Measurements from ENCODE around the gene C4orf36.

C4orf36 gene, protein sequence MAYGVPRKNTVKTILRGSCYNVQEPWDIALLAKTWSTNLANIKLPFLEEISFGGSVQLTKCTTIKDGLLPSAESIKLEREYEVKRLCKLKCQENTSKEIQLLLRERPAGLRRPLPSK

DNA sequence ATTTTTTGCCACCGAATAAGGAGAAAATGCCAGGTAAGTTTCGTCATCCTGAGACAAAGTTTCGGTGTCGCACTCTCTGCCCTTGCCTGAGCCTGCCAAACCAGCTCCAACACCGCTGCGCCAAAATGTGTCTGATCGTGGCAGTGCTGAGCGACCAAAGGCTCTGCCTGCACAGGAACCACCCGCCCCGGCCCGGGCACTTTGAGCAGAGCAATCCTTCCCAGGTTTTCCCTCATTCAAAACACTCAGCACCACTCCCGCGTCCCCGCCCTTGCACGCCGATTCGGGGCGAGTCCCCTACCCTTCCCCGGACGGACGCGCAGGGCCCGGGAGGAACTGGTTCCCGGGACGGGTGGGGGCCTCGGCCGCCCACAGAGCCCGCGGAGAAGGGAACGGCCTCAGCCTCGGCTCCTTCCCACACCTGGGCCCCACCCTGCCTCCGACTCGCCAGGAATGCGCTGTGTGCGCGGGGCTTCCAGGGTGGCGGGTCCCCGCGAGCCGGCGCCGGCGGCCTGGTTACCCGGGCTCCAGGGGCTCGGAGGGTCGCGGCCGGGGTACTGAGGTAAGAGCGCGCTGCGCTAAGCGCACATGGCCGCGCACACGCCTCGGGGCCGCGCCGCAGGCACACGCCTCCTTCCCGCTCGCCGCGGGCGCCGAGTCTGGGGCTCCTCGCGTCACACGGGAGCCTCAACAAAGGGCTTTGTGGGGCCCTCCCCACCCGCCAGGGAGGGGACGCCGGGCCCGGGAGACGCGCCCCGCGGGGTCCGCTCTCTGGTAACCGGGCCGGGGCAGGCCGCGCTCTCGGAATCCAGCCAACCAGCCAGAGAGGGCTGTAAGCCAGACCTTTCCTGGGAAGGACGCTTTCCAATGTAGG is at the start of gene C4orf36:
Gene C4orf36 (minus strand): TSS at position 661 of the 874 bp plus-strand sequence. CDS start 902 bp downstream, outside the sequence.
- DNase-seq: peak; percentile 47 to 91 (median 72)
- intact Hi-C loops (cut with DNase I): loop anchor here (10.0 kb wide), 1 partner anchor 367 kb away; no protein-coding TSS in a partner anchor

DNA sequence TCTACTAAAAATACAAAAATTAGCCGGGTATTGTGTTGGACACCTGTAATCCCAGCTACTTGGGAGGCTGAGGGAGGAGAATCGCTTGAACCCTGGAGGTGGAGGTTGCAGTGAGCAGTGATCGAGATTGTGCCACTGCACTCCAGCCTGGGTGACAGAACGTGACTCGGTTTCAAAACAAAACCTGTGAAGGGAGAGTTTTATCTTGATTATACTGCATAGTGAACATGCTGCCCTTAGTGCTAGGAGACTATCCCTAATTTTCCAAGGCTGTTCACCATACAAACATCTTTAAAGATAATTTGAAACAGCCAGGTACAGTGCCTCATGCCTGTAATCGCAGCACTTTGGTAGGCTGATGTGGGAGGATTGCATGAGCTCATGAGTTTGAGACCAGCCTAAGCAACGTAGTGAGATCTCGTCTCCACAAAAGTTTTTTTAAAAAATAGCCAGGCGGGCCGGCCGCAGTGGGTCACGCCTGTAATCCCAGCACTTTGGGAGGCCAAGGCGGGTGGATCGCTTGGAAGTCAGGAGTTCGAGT is 48.8 kb upstream of the C4orf36 start:
- no peak for DNase-seq
- intact Hi-C loops (cut with DNase I): no loop called here

DNA sequence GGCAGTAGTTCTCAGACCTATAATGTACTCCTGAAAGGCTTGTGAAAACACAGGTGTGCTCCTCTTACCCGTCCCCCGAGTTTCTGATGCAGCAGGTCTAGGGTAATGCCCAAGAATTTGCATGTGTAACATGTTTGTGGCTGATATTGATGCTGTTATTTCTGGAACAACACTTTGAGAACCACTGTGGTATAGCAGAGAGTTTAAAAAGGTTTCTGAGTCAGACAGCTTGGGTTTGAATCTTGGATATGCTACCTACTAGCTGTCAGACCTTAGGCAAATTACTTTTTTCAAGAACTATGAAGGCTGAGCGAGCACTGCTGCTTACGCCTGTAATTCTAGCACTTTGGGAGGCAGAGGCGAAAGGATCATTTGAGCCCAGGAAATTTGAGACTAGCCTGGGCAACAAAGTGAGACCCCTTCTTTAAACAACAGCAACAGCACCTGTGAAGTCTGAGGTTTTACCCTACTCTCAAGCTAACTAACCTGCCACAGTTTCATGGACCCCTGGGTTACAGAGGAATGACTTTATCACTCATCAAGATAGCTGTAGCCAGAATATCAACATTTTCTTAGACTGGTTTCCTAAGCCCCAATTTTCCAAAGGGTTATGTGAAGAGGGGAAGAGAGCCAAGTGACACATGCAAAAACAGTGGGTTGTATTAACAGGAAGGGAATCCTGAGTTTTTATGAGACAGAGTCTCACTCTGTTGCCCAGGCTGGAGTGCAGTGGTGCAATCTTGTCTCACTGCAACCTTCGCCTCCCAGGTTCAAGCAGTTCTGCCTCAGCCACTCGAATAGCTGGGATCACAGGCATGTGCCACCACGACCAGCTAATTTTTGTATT is 47.7 kb upstream of the C4orf36 start:
- intact Hi-C loops (cut with DNase I): no loop called here
- DNase-seq: peak in 2 of 42 donors; percentile 17 to 27

DNA sequence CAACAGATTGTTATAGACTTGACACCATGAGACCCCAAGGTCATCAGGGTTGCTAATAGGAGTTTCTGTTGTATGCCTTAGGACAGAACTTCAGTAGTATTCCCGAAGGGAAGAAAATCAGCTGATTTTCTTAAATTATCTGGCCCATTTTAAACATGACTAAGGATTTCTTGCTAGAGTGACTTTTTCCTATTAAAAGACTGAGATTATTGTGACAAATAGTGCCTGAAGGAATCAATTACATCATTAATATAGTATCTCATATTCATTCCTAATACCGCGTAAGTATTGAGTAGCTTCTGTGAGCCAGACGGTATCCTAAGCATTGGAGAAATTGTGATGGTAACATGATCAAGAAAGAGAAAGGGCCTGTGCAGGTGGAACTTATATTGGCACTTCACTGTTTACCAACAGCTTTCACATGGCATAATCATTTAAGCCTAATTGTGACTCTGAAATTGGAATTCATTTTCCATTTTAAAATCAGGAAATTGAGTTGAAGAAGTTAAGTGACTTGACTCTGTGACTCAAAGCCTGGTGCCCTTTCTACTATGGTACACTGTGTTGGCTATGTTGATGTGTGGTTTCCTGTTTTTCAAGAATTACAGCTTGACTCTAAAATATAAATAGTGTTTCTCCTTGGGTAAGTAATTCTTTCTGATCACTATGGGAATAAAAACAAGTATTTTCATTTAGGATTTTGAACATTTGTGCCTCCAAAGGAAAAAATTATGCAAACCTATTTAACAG is 46.7 kb upstream of the C4orf36 start:
- intact Hi-C loops (cut with DNase I): no loop called here
- no peak for DNase-seq

DNA sequence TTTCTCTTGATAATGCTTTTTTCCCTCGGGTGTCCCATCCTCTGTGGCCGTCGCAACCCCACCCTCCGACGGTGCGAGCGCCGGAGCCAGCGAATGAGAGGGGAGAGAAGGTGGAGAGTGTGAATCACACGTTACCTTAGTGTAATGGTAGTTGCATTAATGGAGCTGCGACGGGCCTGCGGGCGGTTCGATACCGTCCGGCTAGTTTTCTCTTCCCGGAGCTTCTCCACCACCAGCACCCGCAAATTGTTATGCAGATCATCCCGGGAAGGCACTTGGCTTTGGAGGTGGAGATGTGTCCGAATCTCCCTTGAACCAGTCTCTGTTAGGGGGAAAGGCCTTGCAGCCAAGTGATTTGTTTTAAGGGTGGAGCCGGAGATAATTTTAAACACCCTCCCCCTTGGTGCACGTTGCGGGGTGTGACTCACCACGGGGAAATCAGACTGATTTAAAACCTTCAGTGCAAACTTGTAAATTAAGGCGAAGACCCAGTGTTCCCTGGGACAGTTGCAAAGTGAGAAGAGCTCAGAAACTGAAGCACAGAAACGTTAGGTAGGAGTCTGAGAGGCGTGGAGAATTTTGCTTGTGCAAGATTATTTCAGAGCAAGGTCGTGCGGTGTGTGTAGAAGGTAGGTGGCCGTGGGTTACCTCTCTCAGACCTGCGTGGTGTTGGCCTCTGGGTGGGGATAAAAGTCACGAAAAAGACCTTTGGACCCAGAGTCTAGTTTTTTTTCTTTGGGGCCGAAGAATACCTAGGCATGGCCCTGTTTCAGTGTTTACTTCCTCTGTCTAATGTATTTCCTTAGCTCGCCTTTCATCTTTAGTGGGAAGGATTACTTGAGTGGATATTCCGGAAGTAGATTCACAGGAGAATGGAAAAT is 43.9 kb upstream of the C4orf36 start:
- intact Hi-C loops (cut with DNase I): loop anchor here (2.0 kb wide), 1 partner anchor 71 kb away; no protein-coding TSS in a partner anchor

DNA sequence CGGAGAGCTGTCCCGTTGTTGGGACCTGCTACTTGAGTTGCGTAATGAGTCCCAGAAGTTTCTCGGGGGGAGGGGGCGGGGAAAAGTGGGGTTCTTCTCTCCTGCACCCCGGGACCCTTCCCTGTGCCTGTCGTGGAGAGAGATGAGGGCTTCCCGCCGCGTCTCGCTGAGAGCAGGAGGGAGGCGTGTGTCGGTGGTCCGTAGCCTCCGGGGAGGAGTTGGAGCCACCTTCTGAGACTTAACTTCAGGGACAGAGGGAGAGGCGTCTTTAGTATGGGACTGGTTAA is 43.3 kb upstream of the C4orf36 start:
- peak in 15 of 42 donors; percentile 1 to 46 (median 18) for DNase-seq
- intact Hi-C loops (cut with DNase I): loop anchor here (2.0 kb wide), 1 partner anchor 71 kb away; no protein-coding TSS in a partner anchor

More for the DNA sequence above, 43.9 kb upstream of the C4orf36 start:
- peak; percentile 17 to 79 (median 48) for DNase-seq

DNA sequence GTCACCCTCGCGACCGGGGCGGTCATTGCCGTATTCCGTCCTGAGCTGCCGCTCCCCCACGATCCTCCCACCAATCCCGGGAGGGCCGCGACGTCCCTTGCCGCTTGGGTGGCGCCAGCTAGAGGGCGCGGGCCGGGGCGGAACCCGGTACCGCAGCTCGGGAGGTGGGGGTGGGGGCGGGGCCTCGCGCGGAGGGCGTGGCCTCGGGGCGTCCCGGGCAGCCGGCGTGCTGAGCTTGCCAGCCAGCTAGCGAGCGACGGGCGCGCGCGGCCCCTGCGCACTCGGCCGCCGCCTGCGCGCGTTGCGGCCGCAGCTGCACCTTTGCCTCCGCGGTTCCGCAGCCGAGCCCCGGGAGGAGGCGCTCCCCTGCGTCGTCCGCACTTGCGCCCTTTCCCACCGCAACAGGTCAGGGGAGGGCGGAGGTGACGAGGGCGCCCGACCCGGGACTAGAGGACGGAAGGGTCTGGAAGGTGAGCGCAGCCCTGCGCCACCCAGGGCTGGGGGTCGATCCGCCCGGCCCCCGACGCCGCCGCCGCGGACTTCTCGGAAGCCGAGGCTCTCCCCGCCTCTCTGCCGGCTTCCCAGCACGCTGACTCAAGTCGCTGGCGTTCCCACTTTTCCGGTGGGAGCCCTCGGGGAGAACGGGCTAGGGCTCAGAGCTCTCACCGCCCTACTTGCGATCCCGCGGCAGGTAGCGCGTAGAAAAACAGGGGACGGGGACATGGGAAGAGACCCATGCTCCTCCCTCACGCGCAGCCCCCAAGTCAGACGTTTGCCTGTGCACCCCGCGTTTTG is 42.7 kb upstream of the C4orf36 start, which contains the start of gene AFF1:
Gene AFF1 (plus strand): TSS at position 241 of the 795 bp plus-strand sequence. CDS start 13,523 bp downstream, outside the sequence.
- DNase-seq: peak; percentile 77 to 96 (median 93)
- intact Hi-C loops (cut with DNase I): loop anchor here (2.0 to 5.0 kb wide), 3 partner anchors 72 to 287 kb away; partner anchors contain the start of gene KLHL8

DNA sequence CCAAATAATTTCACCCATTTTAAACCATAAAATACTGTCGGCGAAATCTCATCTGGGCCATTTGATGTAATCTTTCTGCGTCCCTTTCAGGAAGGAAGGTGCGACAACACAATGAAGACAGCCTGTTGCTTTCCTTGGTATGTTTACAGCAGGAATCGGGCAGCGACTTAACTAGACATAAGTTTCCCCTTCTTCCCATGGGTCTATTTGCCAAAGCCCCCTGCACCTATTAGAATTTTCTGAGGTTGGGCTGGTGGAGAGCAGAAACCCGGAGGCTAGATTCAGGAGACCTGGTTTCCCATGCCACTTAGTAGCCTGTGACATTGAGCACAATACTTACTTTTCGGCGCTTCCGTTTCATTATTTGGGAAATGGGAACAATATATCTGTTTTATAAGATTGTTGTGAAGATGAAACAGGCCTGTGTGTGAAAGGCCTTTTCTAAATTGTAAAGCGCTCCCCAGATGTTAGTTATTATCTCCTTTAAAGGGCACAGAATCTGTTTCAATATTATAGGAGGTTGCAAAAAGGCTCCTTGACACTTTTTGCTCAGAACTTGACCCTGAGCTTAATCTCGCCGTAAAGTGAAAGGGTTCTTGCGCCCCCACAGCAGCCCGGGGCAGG is 42.0 kb upstream of the C4orf36 start:
- intact Hi-C loops (cut with DNase I): loop anchor here (2.0 to 5.0 kb wide), 3 partner anchors 73 to 288 kb away; partner anchors contain the start of gene KLHL8

DNA sequence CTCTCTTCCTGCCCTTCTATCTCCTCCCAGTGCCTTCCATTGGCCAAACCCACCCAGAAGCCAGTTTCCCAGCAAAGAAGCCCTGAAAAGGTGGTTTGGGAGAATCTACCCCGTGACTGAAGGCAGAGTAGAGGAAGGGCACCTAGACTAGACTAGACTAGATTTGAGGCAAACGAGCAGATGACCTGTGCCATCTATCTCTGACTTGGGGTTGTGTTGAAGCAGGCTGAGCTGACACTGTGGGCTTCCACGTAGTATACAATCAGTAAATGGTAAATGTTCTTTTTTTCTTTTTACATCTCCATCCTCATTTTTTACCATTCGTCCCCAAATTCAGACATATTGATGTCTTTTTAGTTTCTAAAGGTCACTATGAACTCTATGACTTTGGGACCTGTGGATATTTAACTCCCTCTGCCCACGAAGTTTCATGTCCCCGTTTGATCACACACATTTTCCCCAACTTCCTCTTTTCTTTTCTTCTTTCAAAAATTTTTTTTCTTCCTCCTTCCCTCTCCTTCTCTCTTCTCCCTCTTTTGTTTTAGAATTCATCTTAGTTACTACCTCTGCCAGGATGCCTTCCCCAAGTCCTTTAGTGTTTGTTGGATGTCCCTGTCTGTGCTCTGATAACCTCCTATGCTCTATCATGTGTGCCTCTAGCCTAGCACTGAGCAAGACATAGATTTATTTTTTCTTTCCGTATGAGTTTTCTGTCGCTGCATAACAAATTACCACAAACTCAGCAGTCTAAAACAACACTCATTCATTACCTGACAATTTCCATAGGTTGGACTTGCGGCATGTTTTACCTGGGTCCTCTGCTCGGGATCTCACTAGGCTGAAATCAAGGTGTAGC is 36.4 kb upstream of the C4orf36 start:
- intact Hi-C loops (cut with DNase I): no loop called here
- no peak for DNase-seq

More for the DNA sequence above, 42.0 kb upstream of the C4orf36 start:
- DNase-seq: peak in 5 of 42 donors; percentile 12 to 24 (median 16)

DNA sequence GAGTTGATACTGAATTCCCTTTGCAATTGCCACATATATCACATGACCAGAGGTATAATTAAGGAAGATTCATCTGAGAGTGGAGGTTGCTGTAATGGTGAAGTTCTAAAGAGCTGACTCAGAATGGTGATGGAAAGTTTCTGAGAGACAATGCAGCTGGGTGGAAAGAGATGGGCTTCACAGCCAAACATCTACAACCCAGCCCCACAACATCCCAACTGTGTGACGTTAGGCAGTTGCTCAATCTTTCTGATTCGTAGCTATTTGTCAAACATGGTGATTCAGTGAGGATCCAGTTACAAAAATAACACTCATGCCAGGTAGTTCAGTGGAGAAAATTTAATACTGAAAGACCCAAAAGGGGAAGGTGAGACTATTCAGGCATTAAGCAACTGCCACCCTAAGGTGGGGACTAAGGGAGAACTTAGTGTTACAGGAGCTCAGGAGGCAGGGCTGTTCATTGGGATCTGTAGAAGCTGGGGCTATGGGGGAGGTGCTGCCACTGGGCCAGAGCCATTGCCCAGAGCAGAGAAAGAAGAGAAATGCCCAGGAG is 35.7 kb upstream of the C4orf36 start:
- no peak for DNase-seq
- intact Hi-C loops (cut with DNase I): no loop called here

DNA sequence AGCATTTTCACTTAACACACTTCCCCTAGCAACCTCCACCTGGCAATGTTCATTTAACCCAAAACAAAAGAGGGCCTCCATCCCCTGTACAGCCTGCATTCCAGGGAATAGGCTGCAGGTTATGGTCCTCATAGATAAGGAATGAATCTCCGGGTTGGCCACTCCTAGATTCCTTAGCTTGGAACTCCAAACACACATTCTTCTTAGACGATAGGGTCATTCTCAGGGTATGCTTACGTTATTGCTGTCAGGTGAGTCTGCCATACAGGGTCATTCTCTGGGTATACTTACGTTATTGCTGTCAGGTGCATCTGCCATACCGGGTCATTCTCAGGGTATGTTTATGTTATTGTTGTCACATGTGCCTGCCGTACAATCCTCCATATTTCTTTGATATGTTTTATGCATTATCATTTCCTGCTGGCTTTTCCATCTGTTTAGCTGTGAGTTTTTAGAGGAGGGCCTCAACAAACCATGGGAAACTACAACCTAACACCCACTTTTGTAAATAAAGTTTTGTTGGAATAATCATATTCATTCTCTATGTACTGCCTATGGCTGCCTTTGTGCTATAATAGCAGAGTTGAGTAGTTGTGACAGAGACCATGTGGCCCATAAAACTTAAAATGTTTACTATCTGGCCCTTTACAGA is 34.3 kb upstream of the C4orf36 start:
- intact Hi-C loops (cut with DNase I): no loop called here

DNA sequence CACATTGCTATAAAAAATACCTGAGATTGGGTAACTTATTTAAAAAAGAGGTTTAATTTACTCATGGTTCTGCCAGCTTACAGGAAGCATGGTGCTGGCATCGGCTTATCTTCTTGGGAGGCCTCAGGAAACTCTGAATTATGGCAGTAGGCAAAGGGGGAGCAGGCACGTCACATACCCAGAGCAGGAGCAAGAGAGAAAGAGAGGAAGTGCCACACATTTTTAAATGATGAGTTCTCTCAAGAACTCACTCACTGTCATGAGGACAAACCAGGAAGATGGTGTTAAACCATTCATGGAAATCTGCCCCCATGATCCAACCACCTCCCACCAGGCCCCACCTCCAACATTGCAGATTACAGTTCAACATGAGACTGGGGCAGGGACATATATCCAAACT is 32.6 kb upstream of the C4orf36 start:
- DNase-seq: no peak
- intact Hi-C loops (cut with DNase I): no loop called here

More for the DNA sequence above, 34.3 kb upstream of the C4orf36 start:
- no peak for DNase-seq

DNA sequence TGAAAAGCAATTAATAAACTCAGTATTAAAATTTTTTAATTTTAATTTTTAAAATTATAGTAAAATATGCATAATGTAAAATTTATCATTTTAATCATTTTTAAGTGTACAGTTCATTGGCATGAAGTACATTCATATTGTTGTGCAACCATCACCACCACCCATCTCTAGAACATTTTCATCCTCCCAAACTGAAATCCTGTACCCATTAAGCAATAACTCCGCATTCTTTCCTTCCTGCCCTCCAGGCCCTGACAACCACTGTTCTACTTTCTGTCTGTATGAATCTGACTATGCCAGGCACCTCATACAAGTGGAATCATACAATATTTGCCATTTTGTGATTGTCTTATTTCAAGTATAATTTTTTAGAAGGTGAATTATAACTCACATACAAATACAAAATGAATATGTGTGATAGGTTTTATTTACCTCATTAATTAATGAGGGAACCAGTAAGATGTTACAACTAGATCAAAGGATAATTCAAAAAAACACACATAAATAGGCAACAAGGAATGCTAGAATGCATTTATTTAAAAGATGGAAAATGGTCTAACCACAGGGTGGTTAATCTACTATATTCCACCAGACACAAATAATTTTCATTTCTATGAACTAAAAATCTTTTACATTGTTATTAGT is 29.5 kb upstream of the C4orf36 start:
- no peak for DNase-seq
- intact Hi-C loops (cut with DNase I): no loop called here
